Vagina (tissue), 2 donors: Measurements from ENCODE around the gene STK17B. TPM values are rescaled to one million over a fixed set of nuclear protein-coding genes. Genes with fewer than 3 reads are reported as not detected.

Experiments used
- DNase-seq, 2 donors: peaks; one replicate each; pipeline ENCODE4 v3.0.0-alpha.2; 2017; ENCODE audit errors: extremely low spot score in 2 of 2
- H3K27ac ChIP-seq: fragments of 200-600 bp; sonication (generic); one replicate; pipeline ENCODE4 v1.5.1; 2019
- H3K27me3 ChIP-seq: fragments of 200-600 bp; sonication (generic); one replicate; pipeline ENCODE4 v1.5.1; 2019
- H3K36me3 ChIP-seq, 2 donors: fragments of 200-600 bp; sonication (generic); one replicate each; pipeline ENCODE4 v1.5.1; 2017 to 2019
- H3K4me1 ChIP-seq: fragments of 200-600 bp; sonication (generic); one replicate; pipeline ENCODE4 v1.5.1; 2019
- H3K4me3 ChIP-seq, 2 donors: fragments of 200-600 bp; sonication (generic); 1 replicate in 1 of 2; 2 replicates in 1 of 2; pipeline ENCODE4 v1.5.1; 2016 to 2019
- H3K9me3 ChIP-seq: fragments of 200-600 bp; sonication (generic); one replicate; pipeline ENCODE4 v1.5.1; 2019
- CTCF ChIP-seq, 3 experiments: fragments of 450-650 bp in 2 of 3; fragments of 200-600 bp in 1 of 3; sonication (generic) in 1 of 3; IDR thresholded peaks; one replicate each; pipeline ENCODE4 v1.5.1; 2017 to 2019; ENCODE audit warnings: antibody characterized with exemption in 3 of 3, mild to moderate bottlenecking in 2 of 3, moderate library complexity in 2 of 3
- POLR2A ChIP-seq, 2 donors: fragments of 450-650 bp; IDR thresholded peaks; one replicate each; pipeline ENCODE4 v1.6.1; 2017; ENCODE audit warnings: antibody characterized with exemption in 2 of 2, mild to moderate bottlenecking in 2 of 2, moderate library complexity in 2 of 2
- POLR2AphosphoS5 ChIP-seq, 2 donors: sonication (generic); formaldehyde crosslinking; IDR thresholded peaks; one replicate each; pipeline ENCODE4 v1.9.0; 2017; ENCODE audit warnings: antibody characterized with exemption in 2 of 2, mild to moderate bottlenecking in 2 of 2, low read depth in 1 of 2; ENCODE audit not compliant: insufficient read depth in 1 of 2
- intact Hi-C: fragments of 100-400 bp; cut with DNase I; formaldehyde crosslinking; loops from one replicate; pipeline ENCODE4 v1.15.1; 2023
- total RNA-seq: library from RNA; depleted of rRNA; stranded (reverse); fragments of >200 nt; gene quantifications from one replicate; pipeline ENCODE4 v1.2.3, GENCODE V29; 2016

STK17B gene
- total RNA-seq, 1 donor from 2014 or later, result 24.3 TPM

- Histone ChIP-seq H3K4me3 (no peak overlapping the region), H3K27ac (no peak overlapping the region), H3K27me3 (no peaks in the 10 kb centered on the region), H3K9me3 (peaks cover 8% of the 10 kb centered on the region), H3K36me3 (no peaks in the 10 kb centered on the region), H3K4me1 (no peaks in the 10 kb centered on the region)
- no peak for DNase-seq
- no peak for TF ChIP-seq POLR2A (IDR thresholded peaks at IDR 0.05)
- TF ChIP-seq CTCF (IDR thresholded peaks at IDR 0.05), result no peak
- no peak for TF ChIP-seq POLR2AphosphoS5 (IDR thresholded peaks at IDR 0.05; ENCODE audit: insufficient read depth in 1 of 2, low read depth in 1 of 2)
- intact Hi-C loops, result no loop called here
These were observed 45.8 kb downstream of the STK17B start for GRCh38 chr2:196125596-196125995.

- no peak for DNase-seq
- H3K27me3 ChIP-seq, result no peaks in the 10 kb centered on the region
- no peak overlapping the region for H3K27ac ChIP-seq
- TF ChIP-seq POLR2AphosphoS5 (IDR thresholded peaks at IDR 0.05; ENCODE audit: insufficient read depth in 1 of 2, low read depth in 1 of 2), result no peak
- no peak for TF ChIP-seq POLR2A (IDR thresholded peaks at IDR 0.05)
- TF ChIP-seq CTCF (IDR thresholded peaks at IDR 0.05), result no peak
- no peaks in the 10 kb centered on the region for H3K4me1 ChIP-seq
- intact Hi-C loops, result no loop called here
- no peak overlapping the region for H3K4me3 ChIP-seq
- no peaks in the 10 kb centered on the region for H3K36me3 ChIP-seq
- H3K9me3 ChIP-seq, result no peaks in the 10 kb centered on the region
These were observed 47.6 kb downstream of the STK17B start for GRCh38 chr2:196123679-196124373.

GRCh38 chr2:196119926-196120325 is 51.5 kb downstream of the STK17B start:
- Histone ChIP-seq H3K4me1 (no peaks in the 10 kb centered on the region), H3K9me3 (no peaks in the 10 kb centered on the region), H3K4me3 (no peak overlapping the region), H3K27me3 (no peaks in the 10 kb centered on the region), H3K36me3 (no peaks in the 10 kb centered on the region), H3K27ac (no peak overlapping the region)
- intact Hi-C loops, result no loop called here
- TF ChIP-seq CTCF (IDR thresholded peaks at IDR 0.05) (no peak), POLR2A (IDR thresholded peaks at IDR 0.05) (no peak), POLR2AphosphoS5 (IDR thresholded peaks at IDR 0.05; ENCODE audit: insufficient read depth in 1 of 2, low read depth in 1 of 2) (no peak)
- DNase-seq, result no peak

- Histone ChIP-seq H3K27me3 (no peaks in the 10 kb centered on the region), H3K4me3 (no peak overlapping the region), H3K27ac (no peak overlapping the region), H3K4me1 (no peaks in the 10 kb centered on the region), H3K9me3 (no peaks in the 10 kb centered on the region), H3K36me3 (no peaks in the 10 kb centered on the region)
- intact Hi-C loops, result no loop called here
- TF ChIP-seq POLR2AphosphoS5 (IDR thresholded peaks at IDR 0.05; ENCODE audit: insufficient read depth in 1 of 2, low read depth in 1 of 2) (no peak), CTCF (IDR thresholded peaks at IDR 0.05) (no peak), POLR2A (IDR thresholded peaks at IDR 0.05) (no peak)
- no peak for DNase-seq
These were observed 54.1 kb downstream of the STK17B start for GRCh38 chr2:196117214-196117705.
